HL-60 (cell line): ENCODE data around the gene DTYMK.
"Not testable (repeated sequence)": the region's sequence is repeated elsewhere in the genome, so short reads cannot be mapped to it uniquely, and the experiment has no call there.

Experiments used
- GABPA ChIP-seq: IDR thresholded peaks from 2 replicates; pipeline ENCODE4 v1.6.1; 2012; ENCODE audit warnings: low read depth
- POLR2AphosphoS5 ChIP-seq: IDR thresholded peaks from 2 replicates; pipeline ENCODE4 v1.6.1; 2012; ENCODE audit warnings: low read depth
- SPI1 ChIP-seq: IDR thresholded peaks from 2 replicates; pipeline ENCODE4 v1.6.1; 2012; ENCODE audit warnings: low read depth, mild to moderate bottlenecking, borderline replicate concordance
- TF ChIP-seq, protein P1 (sequence below): IDR thresholded peaks from one replicate; pipeline ENCODE4 v1.5.1; 2011; ENCODE audit warnings: low read length, control low read depth, inconsistent platforms; ENCODE audit not compliant: insufficient read depth
- TF ChIP-seq, protein P2 (sequence below): IDR thresholded peaks from 2 replicates; pipeline ENCODE4 v1.6.1; 2012; ENCODE audit warnings: low read depth; ENCODE audit not compliant: insufficient replicate concordance

DNA sequence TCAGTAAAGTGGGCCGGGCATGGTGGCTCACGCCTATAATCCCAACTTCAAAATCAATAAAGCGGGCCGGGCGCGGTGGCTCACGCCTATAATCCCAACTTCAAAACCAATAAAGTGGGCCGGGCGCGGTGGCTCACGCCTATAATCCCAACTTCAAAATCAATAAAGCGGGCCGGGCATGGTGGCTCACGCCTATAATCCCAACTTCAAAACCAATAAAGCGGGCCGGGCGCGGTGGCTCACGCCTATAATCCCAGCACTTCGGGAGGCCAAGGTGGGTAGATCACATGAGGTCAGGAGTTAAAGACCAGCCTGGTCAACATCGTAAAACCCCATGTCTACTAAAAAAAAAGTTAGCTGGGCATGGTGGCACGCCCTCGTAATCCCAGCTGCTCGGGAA is 23.9 kb downstream of the DTYMK start:
- TF ChIP-seq, protein P1, sequence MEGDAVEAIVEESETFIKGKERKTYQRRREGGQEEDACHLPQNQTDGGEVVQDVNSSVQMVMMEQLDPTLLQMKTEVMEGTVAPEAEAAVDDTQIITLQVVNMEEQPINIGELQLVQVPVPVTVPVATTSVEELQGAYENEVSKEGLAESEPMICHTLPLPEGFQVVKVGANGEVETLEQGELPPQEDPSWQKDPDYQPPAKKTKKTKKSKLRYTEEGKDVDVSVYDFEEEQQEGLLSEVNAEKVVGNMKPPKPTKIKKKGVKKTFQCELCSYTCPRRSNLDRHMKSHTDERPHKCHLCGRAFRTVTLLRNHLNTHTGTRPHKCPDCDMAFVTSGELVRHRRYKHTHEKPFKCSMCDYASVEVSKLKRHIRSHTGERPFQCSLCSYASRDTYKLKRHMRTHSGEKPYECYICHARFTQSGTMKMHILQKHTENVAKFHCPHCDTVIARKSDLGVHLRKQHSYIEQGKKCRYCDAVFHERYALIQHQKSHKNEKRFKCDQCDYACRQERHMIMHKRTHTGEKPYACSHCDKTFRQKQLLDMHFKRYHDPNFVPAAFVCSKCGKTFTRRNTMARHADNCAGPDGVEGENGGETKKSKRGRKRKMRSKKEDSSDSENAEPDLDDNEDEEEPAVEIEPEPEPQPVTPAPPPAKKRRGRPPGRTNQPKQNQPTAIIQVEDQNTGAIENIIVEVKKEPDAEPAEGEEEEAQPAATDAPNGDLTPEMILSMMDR, result not testable (repeated sequence)
- TF ChIP-seq SPI1, GABPA, POLR2AphosphoS5: not testable (repeated sequence)
- TF ChIP-seq, protein P2, sequence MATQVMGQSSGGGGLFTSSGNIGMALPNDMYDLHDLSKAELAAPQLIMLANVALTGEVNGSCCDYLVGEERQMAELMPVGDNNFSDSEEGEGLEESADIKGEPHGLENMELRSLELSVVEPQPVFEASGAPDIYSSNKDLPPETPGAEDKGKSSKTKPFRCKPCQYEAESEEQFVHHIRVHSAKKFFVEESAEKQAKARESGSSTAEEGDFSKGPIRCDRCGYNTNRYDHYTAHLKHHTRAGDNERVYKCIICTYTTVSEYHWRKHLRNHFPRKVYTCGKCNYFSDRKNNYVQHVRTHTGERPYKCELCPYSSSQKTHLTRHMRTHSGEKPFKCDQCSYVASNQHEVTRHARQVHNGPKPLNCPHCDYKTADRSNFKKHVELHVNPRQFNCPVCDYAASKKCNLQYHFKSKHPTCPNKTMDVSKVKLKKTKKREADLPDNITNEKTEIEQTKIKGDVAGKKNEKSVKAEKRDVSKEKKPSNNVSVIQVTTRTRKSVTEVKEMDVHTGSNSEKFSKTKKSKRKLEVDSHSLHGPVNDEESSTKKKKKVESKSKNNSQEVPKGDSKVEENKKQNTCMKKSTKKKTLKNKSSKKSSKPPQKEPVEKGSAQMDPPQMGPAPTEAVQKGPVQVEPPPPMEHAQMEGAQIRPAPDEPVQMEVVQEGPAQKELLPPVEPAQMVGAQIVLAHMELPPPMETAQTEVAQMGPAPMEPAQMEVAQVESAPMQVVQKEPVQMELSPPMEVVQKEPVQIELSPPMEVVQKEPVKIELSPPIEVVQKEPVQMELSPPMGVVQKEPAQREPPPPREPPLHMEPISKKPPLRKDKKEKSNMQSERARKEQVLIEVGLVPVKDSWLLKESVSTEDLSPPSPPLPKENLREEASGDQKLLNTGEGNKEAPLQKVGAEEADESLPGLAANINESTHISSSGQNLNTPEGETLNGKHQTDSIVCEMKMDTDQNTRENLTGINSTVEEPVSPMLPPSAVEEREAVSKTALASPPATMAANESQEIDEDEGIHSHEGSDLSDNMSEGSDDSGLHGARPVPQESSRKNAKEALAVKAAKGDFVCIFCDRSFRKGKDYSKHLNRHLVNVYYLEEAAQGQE, result not testable (repeated sequence)
